ENCODE measurements around the gene GPR25.
"Not testable (repeated sequence)": the region's sequence is repeated elsewhere in the genome, so short reads cannot be mapped to it uniquely, and the experiment has no call there.

GPR25 gene

DNA sequence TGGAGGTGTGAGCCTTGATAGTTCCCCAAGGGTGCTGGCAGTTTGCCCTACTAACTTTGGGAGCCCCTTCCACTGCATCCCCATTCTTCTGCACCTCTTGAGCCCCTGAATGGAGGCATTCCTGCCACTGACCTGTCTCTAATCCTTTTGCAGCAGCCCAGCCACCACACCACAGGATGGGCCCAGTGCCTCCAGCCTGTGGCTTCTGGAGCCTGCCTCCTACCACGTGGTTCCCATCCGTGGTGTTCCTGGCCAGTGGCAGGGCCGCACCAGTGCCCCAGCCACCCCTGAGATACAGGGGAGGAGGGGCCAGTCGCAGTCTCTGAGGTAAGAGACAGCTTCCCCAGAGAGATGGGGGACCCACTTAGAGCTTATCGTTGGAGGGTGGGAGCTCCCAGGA lies 36.3 kb downstream of the GPR25 start:
- peaks cover 0 to 53% of the 10 kb centered on the region in 2 experiments for H3K36me3 ChIP-seq (ENCODE audit: control insufficient read depth in 1 of 2, insufficient read depth in 2 of 2, low read depth in 1 of 2, low read length in 2 of 2)

DNA sequence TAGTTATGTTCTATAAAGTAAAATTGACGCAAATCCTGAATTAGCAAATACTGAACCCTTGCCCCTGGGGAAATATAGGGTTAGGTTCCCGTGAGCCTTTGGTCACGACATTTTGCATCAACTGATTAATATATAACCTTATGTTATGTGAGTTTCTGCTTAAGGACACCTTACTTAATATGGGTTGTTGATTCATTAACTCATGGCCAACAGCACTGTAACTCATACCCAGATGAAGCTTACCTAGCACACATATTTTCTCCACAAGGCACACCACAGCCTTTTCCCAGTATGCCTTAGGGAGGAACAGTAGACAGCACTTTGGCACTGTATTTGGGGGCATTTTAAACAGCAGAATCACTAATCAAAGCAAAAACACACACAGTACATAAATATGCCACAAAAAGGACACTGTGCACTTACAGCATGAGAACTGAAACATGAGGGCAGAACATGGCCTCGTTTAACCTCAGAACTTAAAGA lies 37.0 kb downstream of the GPR25 start:
- no peak overlapping the region for H4K8ac ChIP-seq (ENCODE audit: low read length)
- H3K36me3 ChIP-seq (ENCODE audit: control insufficient read depth in 1 of 2, insufficient read depth in 2 of 2, low read depth in 1 of 2, low read length in 2 of 2) = peaks cover 0 to 47% of the 10 kb centered on the region in 2 experiments
- no peak overlapping the region for H3K18ac ChIP-seq (ENCODE audit: low read depth in 1 of 2, low read length in 2 of 2)
- no peak overlapping the region for H3K27ac ChIP-seq (ENCODE audit: low read length, poor library complexity, severe bottlenecking)
- no peak overlapping the region for H2AFZ ChIP-seq (ENCODE audit: low read depth, low read length)
- H2BK5ac ChIP-seq (ENCODE audit: low read depth, low read length, poor library complexity, severe bottlenecking) = no peak overlapping the region
- H3K9me3 ChIP-seq (ENCODE audit: control insufficient read depth, low read length) = no peaks in the 10 kb centered on the region
- H3K4me1 ChIP-seq (ENCODE audit: control insufficient read depth, insufficient read depth, low read depth, low read length) = peaks cover 3% of the 10 kb centered on the region
- H4K91ac ChIP-seq (ENCODE audit: low read length) = no peak overlapping the region
- no peak overlapping the region for H3K4ac ChIP-seq (ENCODE audit: low read depth in 1 of 2, low read length in 2 of 2)
- H3K14ac ChIP-seq (ENCODE audit: low read length in 2 of 2) = no peak overlapping the region
- no peak overlapping the region for H3K4me2 ChIP-seq (ENCODE audit: low read length, poor library complexity, severe bottlenecking)
- DNase-seq = no peak
- no peak overlapping the region for H2BK15ac ChIP-seq (ENCODE audit: low read depth, poor library complexity, severe bottlenecking)
- no peak overlapping the region for H2BK12ac ChIP-seq (ENCODE audit: low read length in 2 of 2)
- H3K23ac ChIP-seq (ENCODE audit: low read length in 2 of 2) = no peak overlapping the region
- peaks cover 1% of the 10 kb centered on the region for H3K79me1 ChIP-seq (replicated peaks; ENCODE audit: low read length, poor library complexity, severe bottlenecking)
- H2AK5ac ChIP-seq (ENCODE audit: low read length, severe bottlenecking) = no peak overlapping the region
- H3K9ac ChIP-seq (ENCODE audit: low read length) = no peak overlapping the region
- H3K4me3 ChIP-seq (ENCODE audit: insufficient read depth in 1 of 2, low read depth in 1 of 2, low read length in 2 of 2) = no peak overlapping the region
- 100% methylated on average over 1 of the region's 4 CpGs for WGBS
- no peak overlapping the region for H2BK120ac ChIP-seq (ENCODE audit: low read depth, low read length)
- peaks cover 0 to 29% of the 10 kb centered on the region in 2 experiments for H3K27me3 ChIP-seq (ENCODE audit: control insufficient read depth in 1 of 2, insufficient read depth in 1 of 2, low read length in 2 of 2)

More for the DNA sequence above, 36.3 kb downstream of the GPR25 start:
- Histone ChIP-seq H2BK12ac (ENCODE audit: low read length in 2 of 2) (no peak overlapping the region), H3K4me3 (ENCODE audit: insufficient read depth in 1 of 2, low read depth in 1 of 2, low read length in 2 of 2) (no peak overlapping the region), H3K79me1 (replicated peaks; ENCODE audit: low read length, poor library complexity, severe bottlenecking) (peaks cover 5% of the 10 kb centered on the region), H3K18ac (ENCODE audit: low read depth in 1 of 2, low read length in 2 of 2) (no peak overlapping the region), H2BK120ac (ENCODE audit: low read depth, low read length) (no peak overlapping the region), H3K4ac (ENCODE audit: low read depth in 1 of 2, low read length in 2 of 2) (no peak overlapping the region), H3K4me2 (ENCODE audit: low read length, poor library complexity, severe bottlenecking) (no peak overlapping the region), H2BK15ac (ENCODE audit: low read depth, poor library complexity, severe bottlenecking) (no peak overlapping the region), H2BK5ac (ENCODE audit: low read depth, low read length, poor library complexity, severe bottlenecking) (no peak overlapping the region), H2AFZ (ENCODE audit: low read depth, low read length) (no peak overlapping the region), H2AK5ac (ENCODE audit: low read length, severe bottlenecking) (no peak overlapping the region), H3K4me1 (ENCODE audit: control insufficient read depth, insufficient read depth, low read depth, low read length) (peaks cover 3% of the 10 kb centered on the region), H3K9me3 (ENCODE audit: control insufficient read depth, low read length) (no peaks in the 10 kb centered on the region), H3K9ac (ENCODE audit: low read length) (no peak overlapping the region), H3K14ac (ENCODE audit: low read length in 2 of 2) (no peak overlapping the region), H3K23ac (ENCODE audit: low read length in 2 of 2) (no peak overlapping the region), H4K91ac (ENCODE audit: low read length) (no peak overlapping the region), H4K8ac (ENCODE audit: low read length) (no peak overlapping the region), H3K27ac (ENCODE audit: low read length, poor library complexity, severe bottlenecking) (no peak overlapping the region), H3K27me3 (ENCODE audit: control insufficient read depth in 1 of 2, insufficient read depth in 1 of 2, low read length in 2 of 2) (peaks cover 0 to 32% of the 10 kb centered on the region in 2 experiments)
- 89% methylated on average over 5 of the region's 5 CpGs for WGBS
- DNase-seq = no peak

DNA sequence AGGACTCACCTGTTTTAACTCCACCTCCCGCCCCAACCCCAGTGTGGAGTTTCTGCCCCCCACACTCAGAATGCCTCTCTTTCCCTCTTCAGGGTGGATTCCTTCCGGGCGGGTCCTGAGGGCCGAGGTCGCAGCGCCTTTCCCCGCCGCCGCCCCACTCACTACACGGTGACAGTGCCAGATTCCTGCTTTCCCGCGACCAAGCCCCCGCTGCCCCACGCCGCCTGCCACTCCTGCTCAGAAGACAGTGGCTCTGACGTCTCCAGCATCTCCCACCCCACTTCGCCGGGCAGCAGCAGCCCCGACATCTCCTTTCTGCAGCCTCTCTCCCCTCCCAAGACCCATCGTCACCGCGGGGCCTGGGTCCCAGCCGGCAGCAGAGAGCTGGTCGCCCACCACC lies 38.6 kb downstream of the GPR25 start:
- H3K4me1 ChIP-seq (ENCODE audit: control insufficient read depth, insufficient read depth, low read depth, low read length) = peaks cover 3% of the 10 kb centered on the region
- H2BK15ac ChIP-seq (ENCODE audit: low read depth, poor library complexity, severe bottlenecking) = no peak overlapping the region
- no peak overlapping the region for H3K4me2 ChIP-seq (ENCODE audit: low read length, poor library complexity, severe bottlenecking)
- peaks cover 0 to 39% of the 10 kb centered on the region in 2 experiments for H3K27me3 ChIP-seq (ENCODE audit: control insufficient read depth in 1 of 2, insufficient read depth in 1 of 2, low read length in 2 of 2)
- H3K18ac ChIP-seq (ENCODE audit: low read depth in 1 of 2, low read length in 2 of 2) = no peak overlapping the region
- H2BK120ac ChIP-seq (ENCODE audit: low read depth, low read length) = no peak overlapping the region
- no peak overlapping the region for H3K14ac ChIP-seq (ENCODE audit: low read length in 2 of 2)
- no peak for DNase-seq
- no peak overlapping the region for H3K9ac ChIP-seq (ENCODE audit: low read length)
- peaks cover 0 to 54% of the 10 kb centered on the region in 2 experiments for H3K36me3 ChIP-seq (ENCODE audit: control insufficient read depth in 1 of 2, insufficient read depth in 2 of 2, low read depth in 1 of 2, low read length in 2 of 2)
- H4K8ac ChIP-seq (ENCODE audit: low read length) = no peak overlapping the region
- no peak overlapping the region for H3K27ac ChIP-seq (ENCODE audit: low read length, poor library complexity, severe bottlenecking)
- WGBS = 96% methylated on average over 23 of the region's 24 CpGs
- no peak overlapping the region for H3K4me3 ChIP-seq (ENCODE audit: insufficient read depth in 1 of 2, low read depth in 1 of 2, low read length in 2 of 2)
- no peak overlapping the region for H2BK12ac ChIP-seq (ENCODE audit: low read length in 2 of 2)
- no peak overlapping the region for H2AK5ac ChIP-seq (ENCODE audit: low read length, severe bottlenecking)
- no peaks in the 10 kb centered on the region for H3K9me3 ChIP-seq (ENCODE audit: control insufficient read depth, low read length)
- peaks cover 1% of the 10 kb centered on the region for H3K79me1 ChIP-seq (replicated peaks; ENCODE audit: low read length, poor library complexity, severe bottlenecking)
- no peak overlapping the region for H3K23ac ChIP-seq (ENCODE audit: low read length in 2 of 2)
- no peak overlapping the region for H2AFZ ChIP-seq (ENCODE audit: low read depth, low read length)
- H3K4ac ChIP-seq (ENCODE audit: low read depth in 1 of 2, low read length in 2 of 2) = no peak overlapping the region
- no peak overlapping the region for H2BK5ac ChIP-seq (ENCODE audit: low read depth, low read length, poor library complexity, severe bottlenecking)
- no peak overlapping the region for H4K91ac ChIP-seq (ENCODE audit: low read length)

DNA sequence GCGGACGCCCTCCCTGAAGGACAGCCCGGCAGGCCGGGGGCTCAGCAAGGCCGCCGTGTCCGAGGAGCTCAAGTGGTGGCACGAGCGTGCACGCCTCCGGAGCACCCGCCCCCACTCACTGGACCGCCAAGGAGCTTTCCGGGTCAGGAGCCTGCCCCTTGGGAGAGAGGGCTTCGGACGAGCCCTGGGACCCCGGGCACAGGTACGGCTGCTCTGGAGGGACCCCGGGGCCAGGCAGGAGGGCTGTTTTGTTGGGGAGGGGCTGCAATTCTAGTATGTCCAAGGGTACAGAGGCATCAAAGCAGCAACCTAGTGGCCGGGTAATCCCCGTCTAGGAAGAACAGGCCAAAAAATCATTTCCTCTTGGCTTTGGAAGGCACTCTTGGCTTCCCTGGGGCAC lies 39.2 kb downstream of the GPR25 start:
- H2BK15ac ChIP-seq (ENCODE audit: low read depth, poor library complexity, severe bottlenecking); H2AK5ac ChIP-seq (ENCODE audit: low read length, severe bottlenecking); H3K23ac ChIP-seq (ENCODE audit: low read length in 2 of 2); H3K79me1 ChIP-seq (replicated peaks; ENCODE audit: low read length, poor library complexity, severe bottlenecking); H4K8ac ChIP-seq (ENCODE audit: low read length); H2BK5ac ChIP-seq (ENCODE audit: low read depth, low read length, poor library complexity, severe bottlenecking); H3K4me3 ChIP-seq (ENCODE audit: insufficient read depth in 1 of 2, low read depth in 1 of 2, low read length in 2 of 2); H2BK12ac ChIP-seq (ENCODE audit: low read length in 2 of 2); H3K9me3 ChIP-seq (ENCODE audit: control insufficient read depth, low read length); H3K4me1 ChIP-seq (ENCODE audit: control insufficient read depth, insufficient read depth, low read depth, low read length); H3K4ac ChIP-seq (ENCODE audit: low read depth in 1 of 2, low read length in 2 of 2); H3K14ac ChIP-seq (ENCODE audit: low read length in 2 of 2); H3K4me2 ChIP-seq (ENCODE audit: low read length, poor library complexity, severe bottlenecking); DNase-seq; H2AFZ ChIP-seq (ENCODE audit: low read depth, low read length); H3K18ac ChIP-seq (ENCODE audit: low read depth in 1 of 2, low read length in 2 of 2); H3K9ac ChIP-seq (ENCODE audit: low read length); H4K91ac ChIP-seq (ENCODE audit: low read length); H2BK120ac ChIP-seq (ENCODE audit: low read depth, low read length); H3K27ac ChIP-seq (ENCODE audit: low read length, poor library complexity, severe bottlenecking): not testable (repeated sequence)
- 92% methylated on average over 9 of the region's 21 CpGs for WGBS
- Histone ChIP-seq H3K36me3 (ENCODE audit: control insufficient read depth in 1 of 2, insufficient read depth in 2 of 2, low read depth in 1 of 2, low read length in 2 of 2) (peaks cover 0 to 54% of the 10 kb centered on the region in 2 experiments), H3K27me3 (ENCODE audit: control insufficient read depth in 1 of 2, insufficient read depth in 1 of 2, low read length in 2 of 2) (peaks cover 0 to 44% of the 10 kb centered on the region in 2 experiments)
